ENCODE results near the gene ARHGEF3. TPM values are rescaled to one million over a fixed set of nuclear protein-coding genes. Genes with fewer than 3 reads are reported as not detected.

The ARHGEF3 gene
- total RNA-seq, 1 donor from 2014 or later = 12.1 TPM

DNA sequence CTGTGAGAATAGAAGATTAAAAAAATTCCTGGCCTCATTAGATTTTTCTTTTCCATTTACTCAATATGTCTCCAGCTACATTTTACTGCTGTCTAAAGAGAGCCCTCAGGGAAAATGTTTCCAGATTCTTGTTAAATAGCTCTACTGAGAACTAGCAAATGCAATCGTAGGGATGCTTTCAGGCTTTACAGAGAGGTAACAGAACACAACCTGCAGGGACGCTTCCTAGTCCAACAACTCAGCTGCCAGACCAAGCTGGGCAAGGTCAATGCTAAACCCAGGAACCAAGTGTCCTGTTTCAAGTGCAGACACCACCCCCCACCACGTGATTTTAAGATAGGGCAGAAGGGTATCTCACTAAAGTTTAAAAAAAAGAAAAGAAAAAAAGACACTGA, 25.2 kb downstream of the ARHGEF3 start:
- DNase-seq (ENCODE audit: low read depth) = no peak
- TF ChIP-seq, protein P1, sequence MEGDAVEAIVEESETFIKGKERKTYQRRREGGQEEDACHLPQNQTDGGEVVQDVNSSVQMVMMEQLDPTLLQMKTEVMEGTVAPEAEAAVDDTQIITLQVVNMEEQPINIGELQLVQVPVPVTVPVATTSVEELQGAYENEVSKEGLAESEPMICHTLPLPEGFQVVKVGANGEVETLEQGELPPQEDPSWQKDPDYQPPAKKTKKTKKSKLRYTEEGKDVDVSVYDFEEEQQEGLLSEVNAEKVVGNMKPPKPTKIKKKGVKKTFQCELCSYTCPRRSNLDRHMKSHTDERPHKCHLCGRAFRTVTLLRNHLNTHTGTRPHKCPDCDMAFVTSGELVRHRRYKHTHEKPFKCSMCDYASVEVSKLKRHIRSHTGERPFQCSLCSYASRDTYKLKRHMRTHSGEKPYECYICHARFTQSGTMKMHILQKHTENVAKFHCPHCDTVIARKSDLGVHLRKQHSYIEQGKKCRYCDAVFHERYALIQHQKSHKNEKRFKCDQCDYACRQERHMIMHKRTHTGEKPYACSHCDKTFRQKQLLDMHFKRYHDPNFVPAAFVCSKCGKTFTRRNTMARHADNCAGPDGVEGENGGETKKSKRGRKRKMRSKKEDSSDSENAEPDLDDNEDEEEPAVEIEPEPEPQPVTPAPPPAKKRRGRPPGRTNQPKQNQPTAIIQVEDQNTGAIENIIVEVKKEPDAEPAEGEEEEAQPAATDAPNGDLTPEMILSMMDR (IDR thresholded peaks at IDR 0.05; ENCODE audit: insufficient read depth, low read length, severe bottlenecking) = no peak
- Histone ChIP-seq H3K36me3 (ENCODE audit: control insufficient read depth, insufficient read depth, low read length) (peaks cover 5% of the 10 kb centered on the region), H3K4me3 (ENCODE audit: low read depth, low read length) (no peak overlapping the region), H3K27me3 (ENCODE audit: control insufficient read depth, insufficient read depth, low read length) (no peaks in the 10 kb centered on the region)
- FAIRE-seq = no peak

DNA sequence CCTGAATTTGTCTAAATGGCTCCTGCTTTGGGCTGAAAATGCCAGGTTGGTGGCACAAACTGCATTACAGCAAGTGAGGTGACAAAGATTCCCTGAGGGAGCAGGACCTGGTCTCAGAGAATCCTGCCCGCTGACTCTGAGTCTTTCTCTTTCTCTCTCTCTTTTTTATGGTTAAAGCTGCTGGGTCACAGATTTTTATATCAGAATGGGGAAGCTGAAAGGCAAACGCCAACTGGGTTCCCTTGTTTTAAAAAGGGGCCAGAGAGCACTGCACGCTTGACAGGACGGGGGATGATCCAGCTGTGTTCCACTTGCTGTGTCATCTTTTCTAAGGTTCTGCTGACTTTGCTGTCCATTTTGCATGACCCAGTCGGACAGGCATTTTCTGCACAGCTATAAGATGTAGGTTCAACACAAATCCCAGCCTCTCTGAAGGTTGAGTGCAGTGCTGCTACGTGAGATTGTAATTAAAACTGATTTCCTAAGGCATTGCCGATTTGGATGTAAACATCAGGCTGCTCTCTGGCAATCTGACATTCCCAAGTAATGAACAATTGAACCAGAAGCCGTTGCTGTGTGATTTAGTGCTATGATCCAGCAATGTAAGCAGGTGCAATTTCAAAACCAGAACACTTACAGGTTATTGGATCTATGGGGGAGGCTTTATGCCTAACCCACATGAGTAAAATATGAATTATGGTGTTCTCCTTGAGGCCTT, 25.8 kb downstream of the ARHGEF3 start:
- Histone ChIP-seq H3K36me3 (ENCODE audit: control insufficient read depth, insufficient read depth, low read length) (peaks cover 5% of the 10 kb centered on the region), H3K4me3 (ENCODE audit: low read depth, low read length) (no peak overlapping the region), H3K27me3 (ENCODE audit: control insufficient read depth, insufficient read depth, low read length) (no peaks in the 10 kb centered on the region)
- FAIRE-seq = no peak
- no peak for DNase-seq (ENCODE audit: low read depth)
- TF ChIP-seq, protein P1 (IDR thresholded peaks at IDR 0.05; ENCODE audit: insufficient read depth, low read length, severe bottlenecking) = no peak

DNA sequence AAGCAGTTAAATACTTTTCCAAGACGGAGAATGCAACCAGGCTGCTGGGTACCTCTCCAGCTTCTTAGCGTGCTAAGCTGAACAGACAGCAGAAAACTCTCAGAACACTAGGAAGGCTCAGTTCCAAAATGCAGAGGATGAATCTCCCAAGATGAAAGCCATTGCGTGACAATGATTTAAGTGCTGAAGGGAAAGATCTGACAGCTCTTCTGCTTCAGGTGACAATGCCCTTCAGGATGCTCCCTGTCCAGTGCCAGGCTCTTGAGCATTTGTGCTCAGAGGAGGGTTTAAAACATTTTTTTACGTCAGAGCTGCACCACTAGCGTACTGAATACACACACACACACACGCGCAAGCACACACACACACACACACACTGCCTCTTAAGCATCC, 26.3 kb downstream of the ARHGEF3 start:
- FAIRE-seq (no peak), DNase-seq (ENCODE audit: low read depth) (no peak)
- H3K4me3 ChIP-seq (ENCODE audit: low read depth, low read length) = no peak overlapping the region
- no peaks in the 10 kb centered on the region for H3K27me3 ChIP-seq (ENCODE audit: control insufficient read depth, insufficient read depth, low read length)
- TF ChIP-seq, protein P1 (IDR thresholded peaks at IDR 0.05; ENCODE audit: insufficient read depth, low read length, severe bottlenecking) = no peak
- peaks cover 5% of the 10 kb centered on the region for H3K36me3 ChIP-seq (ENCODE audit: control insufficient read depth, insufficient read depth, low read length)

DNA sequence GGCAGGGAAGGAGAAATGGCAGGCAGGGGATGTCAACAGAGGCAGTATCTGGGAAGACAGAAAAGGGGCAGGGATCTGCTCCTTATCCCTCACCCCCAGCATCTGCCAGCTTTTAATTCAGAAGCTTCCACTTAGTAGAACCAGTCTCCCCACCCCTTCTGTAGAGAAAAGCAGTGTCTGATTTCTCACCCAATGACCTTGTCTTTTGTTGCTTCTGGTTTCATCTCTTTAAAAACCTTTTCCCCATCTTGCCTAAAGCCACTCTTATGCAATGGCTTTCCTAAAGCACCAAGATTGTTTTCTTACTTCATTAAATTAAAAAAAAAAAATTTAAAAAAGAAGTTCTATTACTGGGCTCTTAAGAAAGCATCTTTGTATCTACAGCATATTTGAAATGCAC, 27.8 kb downstream of the ARHGEF3 start:
- TF ChIP-seq, protein P1 (IDR thresholded peaks at IDR 0.05; ENCODE audit: insufficient read depth, low read length, severe bottlenecking) = no peak
- H3K27me3 ChIP-seq (ENCODE audit: control insufficient read depth, insufficient read depth, low read length) = no peaks in the 10 kb centered on the region
- FAIRE-seq = no peak
- peaks cover 5% of the 10 kb centered on the region for H3K36me3 ChIP-seq (ENCODE audit: control insufficient read depth, insufficient read depth, low read length)
- no peak for DNase-seq (ENCODE audit: low read depth)
- no peak overlapping the region for H3K4me3 ChIP-seq (ENCODE audit: low read depth, low read length)

DNA sequence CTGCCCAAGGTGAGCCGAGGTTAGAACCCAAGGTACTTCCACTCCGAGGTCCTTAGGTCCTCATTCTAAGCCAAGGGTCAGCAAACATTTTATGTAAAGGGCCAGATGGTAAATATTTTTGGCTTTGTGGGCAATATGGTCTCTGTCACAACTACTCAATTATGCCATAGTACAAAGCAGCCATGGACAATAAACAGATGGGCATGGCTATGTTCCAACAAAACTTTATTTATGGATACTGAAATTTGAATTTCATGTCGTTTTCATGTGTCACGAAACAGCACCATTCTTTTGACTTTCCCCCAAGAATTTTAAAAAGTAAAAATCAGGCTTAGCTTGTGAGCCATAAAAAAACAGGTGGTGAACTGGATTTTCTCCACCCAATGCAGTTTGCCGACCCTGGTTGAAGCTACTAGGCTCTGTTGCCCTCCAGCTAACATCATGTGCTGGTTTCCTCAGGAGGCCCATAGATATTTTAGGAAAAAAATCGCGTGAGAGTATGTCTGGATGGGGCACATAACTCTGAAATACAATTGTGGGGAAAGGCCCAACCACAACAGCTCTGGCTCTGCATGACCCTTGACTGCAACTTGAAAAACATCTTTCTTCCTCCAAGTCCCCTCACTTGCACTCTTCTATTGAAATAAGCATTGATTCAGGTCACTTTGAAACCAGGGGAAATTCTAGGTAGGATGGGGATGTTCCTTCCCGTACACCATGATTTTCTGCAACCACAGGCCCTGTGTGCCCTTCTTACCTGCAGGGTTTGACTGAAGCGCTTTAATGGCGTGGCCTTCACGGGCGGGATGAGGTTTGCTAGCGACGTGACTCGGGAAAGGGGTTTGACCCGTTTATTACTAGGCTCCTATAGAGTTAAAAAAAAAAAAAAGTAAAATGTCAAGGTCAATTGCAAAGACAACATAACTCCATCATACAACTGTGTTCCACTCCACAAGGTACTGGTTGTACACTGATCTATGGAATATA, 28.5 kb downstream of the ARHGEF3 start:
- H3K36me3 ChIP-seq (ENCODE audit: control insufficient read depth, insufficient read depth, low read length) = peaks cover 5% of the 10 kb centered on the region
- TF ChIP-seq, protein P1 (IDR thresholded peaks at IDR 0.05; ENCODE audit: insufficient read depth, low read length, severe bottlenecking) = no peak

More for the DNA sequence above, 28.5 kb downstream of the ARHGEF3 start:
- H3K4me3 ChIP-seq (ENCODE audit: low read depth, low read length) = no peak overlapping the region
- no peaks in the 10 kb centered on the region for H3K27me3 ChIP-seq (ENCODE audit: control insufficient read depth, insufficient read depth, low read length)
- DNase-seq (ENCODE audit: low read depth) = no peak
- no peak for FAIRE-seq
